Neural cell (in vitro differentiated cells): ENCODE data around the gene DENND2A. TPM values are rescaled to one million over a fixed set of nuclear protein-coding genes. Genes with fewer than 3 reads are reported as not detected.
"Not testable (repeated sequence)": the region's sequence is repeated elsewhere in the genome, so short reads cannot be mapped to it uniquely, and the experiment has no call there.

Experiments used
- H2AFZ ChIP-seq: fragments of 200-600, 300-800 bp; sonication (generic), shearing (Covaris generic); 2 replicates; pipeline ENCODE4 v1.6.0; 2014; ENCODE audit warnings: low read depth, mild to moderate bottlenecking, antibody characterized with exemption, low read length, moderate library complexity
- H3F3A ChIP-seq: fragments of 200-600 bp; shearing (Covaris generic); 2 replicates; pipeline ENCODE4 v1.6.1; 2016; ENCODE audit warnings: mild to moderate bottlenecking, moderate library complexity, mixed read lengths, antibody characterized with exemption, low read length; ENCODE audit not compliant: insufficient read depth, poor library complexity, severe bottlenecking
- H3K27ac ChIP-seq: fragments of 200-600, 300-800 bp; sonication (generic), shearing (Covaris generic); 2 replicates; pipeline ENCODE4 v1.5.1; 2014; ENCODE audit warnings: mild to moderate bottlenecking, low read length, moderate library complexity
- H3K27me3 ChIP-seq: fragments of 300-800, 200-600 bp; sonication (generic), shearing (Covaris generic); 2 replicates; pipeline ENCODE4 v1.6.0; 2014; ENCODE audit warnings: mild to moderate bottlenecking, low read depth, low read length, moderate library complexity; ENCODE audit not compliant: insufficient read depth
- H3K36me3 ChIP-seq: fragments of 300-800, 200-600 bp; sonication (generic), shearing (Covaris generic); 2 replicates; pipeline ENCODE4 v1.5.1; 2014; ENCODE audit warnings: mild to moderate bottlenecking, antibody characterized with exemption, low read length, moderate library complexity; ENCODE audit not compliant: insufficient read depth
- H3K4me2 ChIP-seq: fragments of 300-800, 200-600 bp; sonication (generic), shearing (Covaris generic); 2 replicates; pipeline ENCODE4 v1.6.0; 2014; ENCODE audit warnings: mild to moderate bottlenecking, low read length
- H3K4me3 ChIP-seq: fragments of 300-800, 200-600 bp; sonication (generic), shearing (Covaris generic); 2 replicates; pipeline ENCODE4 v1.5.1; 2014; ENCODE audit warnings: mild to moderate bottlenecking, low read length, moderate library complexity
- H3K79me2 ChIP-seq: fragments of 200-600 bp; shearing (Covaris generic); replicated peaks from 2 replicates; pipeline ENCODE4 v1.6.0; 2014; ENCODE audit warnings: mild to moderate bottlenecking, low read length, moderate library complexity; ENCODE audit not compliant: insufficient read depth
- H3K9ac ChIP-seq: fragments of 300-800, 200-600 bp; sonication (generic), shearing (Covaris generic); 2 replicates; pipeline ENCODE4 v1.6.1; 2016; ENCODE audit warnings: mild to moderate bottlenecking, low read length, mixed read lengths
- H3K9me2 ChIP-seq: fragments of 200-600 bp; shearing (Covaris generic); 2 replicates; pipeline ENCODE4 v1.6.1; 2016; ENCODE audit warnings: mild to moderate bottlenecking, low read length, mixed read lengths; ENCODE audit not compliant: insufficient read depth
- H3K9me3 ChIP-seq: fragments of 200-600, 300-800 bp; sonication (generic), shearing (Covaris generic); 2 replicates; pipeline ENCODE4 v1.6.1; 2016; ENCODE audit warnings: mild to moderate bottlenecking, mixed run types, low read length, moderate library complexity, mixed read lengths
- H4K20me1 ChIP-seq: fragments of 200-600 bp; shearing (Covaris generic); 2 replicates; pipeline ENCODE4 v1.6.1; 2016; ENCODE audit warnings: mild to moderate bottlenecking, mixed run types; ENCODE audit not compliant: insufficient read depth
- EP300 ChIP-seq: fragments of 450-650 bp; conservative IDR thresholded peaks from 2 replicates; pipeline ENCODE4 v1.6.1; 2014; ENCODE audit warnings: antibody characterized with exemption, mild to moderate bottlenecking, moderate library complexity; ENCODE audit not compliant: poor library complexity, severe bottlenecking
- EZH2 ChIP-seq: fragments of 200-600, 300-800 bp; shearing (Covaris generic), sonication (generic); IDR thresholded peaks from 2 replicates; pipeline ENCODE4 v1.6.1; 2014; ENCODE audit warnings: antibody characterized with exemption, low read length, borderline replicate concordance, mild to moderate bottlenecking; ENCODE audit not compliant: insufficient read depth, poor library complexity, severe bottlenecking
- MXI1 ChIP-seq: fragments of 450-650 bp; conservative IDR thresholded peaks from 2 replicates; pipeline ENCODE4 v1.6.1; 2014; ENCODE audit warnings: antibody characterized with exemption, mild to moderate bottlenecking; ENCODE audit not compliant: poor library complexity, severe bottlenecking
- POLR2AphosphoS5 ChIP-seq: IDR thresholded peaks from 2 replicates; pipeline ENCODE4 v1.6.1; 2012
- RAD21 ChIP-seq: fragments of 450-650 bp; conservative IDR thresholded peaks from 2 replicates; pipeline ENCODE4 v1.6.1; 2014; ENCODE audit warnings: antibody characterized with exemption, mild to moderate bottlenecking, moderate library complexity
- SMC3 ChIP-seq: fragments of 450-650 bp; conservative IDR thresholded peaks from 2 replicates; pipeline ENCODE4 v1.6.1; 2014; ENCODE audit warnings: antibody characterized with exemption, mild to moderate bottlenecking, moderate library complexity; ENCODE audit not compliant: poor library complexity
- TAF1 ChIP-seq: IDR thresholded peaks from 2 replicates; pipeline ENCODE4 v1.6.1; 2012; ENCODE audit warnings: low read depth
- polyA plus RNA-seq: library from polyadenylated mRNA; depleted of rRNA; stranded (reverse); fragments of >200 nt; gene quantifications from 2 replicates; pipeline ENCODE4 v1.2.3, GENCODE V29; 2014
- TF ChIP-seq, protein P1 (sequence below): fragments of 450-650 bp; IDR thresholded peaks from 2 replicates; pipeline ENCODE4 v1.5.1; 2014; ENCODE audit warnings: antibody characterized with exemption, mild to moderate bottlenecking, moderate library complexity; ENCODE audit not compliant: poor library complexity, severe bottlenecking
- TF ChIP-seq, protein P2 (sequence below): IDR thresholded peaks from 2 replicates; pipeline ENCODE4 v1.6.1; 2012; ENCODE audit warnings: borderline replicate concordance

The DENND2A gene
- polyA plus RNA-seq, 1 donor from 2014 or later, result 21.7 TPM

DNA sequence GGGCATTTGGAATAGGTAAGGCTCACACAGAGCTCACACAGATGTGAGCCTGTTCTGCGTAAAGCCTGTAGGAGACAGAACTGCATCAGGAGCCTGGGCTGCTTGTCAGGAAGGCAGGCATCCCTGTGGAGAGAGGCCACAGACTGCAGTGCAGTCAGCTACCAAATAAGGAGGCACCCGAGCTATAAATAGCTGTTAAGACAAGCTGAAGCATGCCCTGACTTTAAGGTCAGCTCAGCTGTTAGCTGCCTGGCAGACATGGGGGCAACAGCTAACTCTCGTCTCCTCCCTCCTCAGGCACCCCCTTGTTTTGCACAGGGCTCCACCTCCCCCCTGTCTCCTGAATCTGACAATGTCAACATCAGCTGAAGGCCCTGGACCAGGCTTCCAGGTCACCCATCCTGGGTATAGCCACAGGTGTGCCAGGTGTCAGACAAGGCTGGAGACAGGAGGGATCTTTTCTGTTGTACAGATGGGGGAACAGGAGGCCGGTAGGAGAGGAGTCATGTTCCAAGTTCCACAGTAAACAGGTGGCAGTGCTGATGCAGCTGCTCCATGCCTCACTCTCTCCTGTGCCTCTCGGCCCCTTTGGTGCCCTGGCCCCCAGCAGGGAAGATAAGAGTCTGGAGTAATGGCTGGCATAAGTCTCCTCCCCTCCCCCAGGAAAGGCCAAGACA lies 133.7 kb downstream of the DENND2A start:
- Histone ChIP-seq H3K9me3 (no peaks in the 10 kb centered on the region), H4K20me1 (no peaks in the 10 kb centered on the region), H2AFZ (no peak overlapping the region), H3K79me2 (no peaks in the 10 kb centered on the region), H3K36me3 (no peaks in the 10 kb centered on the region), H3K9me2 (no peaks in the 10 kb centered on the region), H3F3A (no peaks in the 10 kb centered on the region), H3K4me2 (no peak overlapping the region), H3K9ac (peak overlapping the region; percentile 59), H3K27me3 (no peaks in the 10 kb centered on the region), H3K27ac (peak overlapping the region; percentile 80), H3K4me3 (peak overlapping the region; percentile 44)
- no peak for TF ChIP-seq EZH2
- no peak for TF ChIP-seq MXI1
- TF ChIP-seq, protein P1, sequence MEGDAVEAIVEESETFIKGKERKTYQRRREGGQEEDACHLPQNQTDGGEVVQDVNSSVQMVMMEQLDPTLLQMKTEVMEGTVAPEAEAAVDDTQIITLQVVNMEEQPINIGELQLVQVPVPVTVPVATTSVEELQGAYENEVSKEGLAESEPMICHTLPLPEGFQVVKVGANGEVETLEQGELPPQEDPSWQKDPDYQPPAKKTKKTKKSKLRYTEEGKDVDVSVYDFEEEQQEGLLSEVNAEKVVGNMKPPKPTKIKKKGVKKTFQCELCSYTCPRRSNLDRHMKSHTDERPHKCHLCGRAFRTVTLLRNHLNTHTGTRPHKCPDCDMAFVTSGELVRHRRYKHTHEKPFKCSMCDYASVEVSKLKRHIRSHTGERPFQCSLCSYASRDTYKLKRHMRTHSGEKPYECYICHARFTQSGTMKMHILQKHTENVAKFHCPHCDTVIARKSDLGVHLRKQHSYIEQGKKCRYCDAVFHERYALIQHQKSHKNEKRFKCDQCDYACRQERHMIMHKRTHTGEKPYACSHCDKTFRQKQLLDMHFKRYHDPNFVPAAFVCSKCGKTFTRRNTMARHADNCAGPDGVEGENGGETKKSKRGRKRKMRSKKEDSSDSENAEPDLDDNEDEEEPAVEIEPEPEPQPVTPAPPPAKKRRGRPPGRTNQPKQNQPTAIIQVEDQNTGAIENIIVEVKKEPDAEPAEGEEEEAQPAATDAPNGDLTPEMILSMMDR, result peak; percentile 65
- TF ChIP-seq TAF1, result no peak
- TF ChIP-seq, protein P2, sequence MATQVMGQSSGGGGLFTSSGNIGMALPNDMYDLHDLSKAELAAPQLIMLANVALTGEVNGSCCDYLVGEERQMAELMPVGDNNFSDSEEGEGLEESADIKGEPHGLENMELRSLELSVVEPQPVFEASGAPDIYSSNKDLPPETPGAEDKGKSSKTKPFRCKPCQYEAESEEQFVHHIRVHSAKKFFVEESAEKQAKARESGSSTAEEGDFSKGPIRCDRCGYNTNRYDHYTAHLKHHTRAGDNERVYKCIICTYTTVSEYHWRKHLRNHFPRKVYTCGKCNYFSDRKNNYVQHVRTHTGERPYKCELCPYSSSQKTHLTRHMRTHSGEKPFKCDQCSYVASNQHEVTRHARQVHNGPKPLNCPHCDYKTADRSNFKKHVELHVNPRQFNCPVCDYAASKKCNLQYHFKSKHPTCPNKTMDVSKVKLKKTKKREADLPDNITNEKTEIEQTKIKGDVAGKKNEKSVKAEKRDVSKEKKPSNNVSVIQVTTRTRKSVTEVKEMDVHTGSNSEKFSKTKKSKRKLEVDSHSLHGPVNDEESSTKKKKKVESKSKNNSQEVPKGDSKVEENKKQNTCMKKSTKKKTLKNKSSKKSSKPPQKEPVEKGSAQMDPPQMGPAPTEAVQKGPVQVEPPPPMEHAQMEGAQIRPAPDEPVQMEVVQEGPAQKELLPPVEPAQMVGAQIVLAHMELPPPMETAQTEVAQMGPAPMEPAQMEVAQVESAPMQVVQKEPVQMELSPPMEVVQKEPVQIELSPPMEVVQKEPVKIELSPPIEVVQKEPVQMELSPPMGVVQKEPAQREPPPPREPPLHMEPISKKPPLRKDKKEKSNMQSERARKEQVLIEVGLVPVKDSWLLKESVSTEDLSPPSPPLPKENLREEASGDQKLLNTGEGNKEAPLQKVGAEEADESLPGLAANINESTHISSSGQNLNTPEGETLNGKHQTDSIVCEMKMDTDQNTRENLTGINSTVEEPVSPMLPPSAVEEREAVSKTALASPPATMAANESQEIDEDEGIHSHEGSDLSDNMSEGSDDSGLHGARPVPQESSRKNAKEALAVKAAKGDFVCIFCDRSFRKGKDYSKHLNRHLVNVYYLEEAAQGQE, result no peak
- TF ChIP-seq SMC3, result peak; percentile 61
- TF ChIP-seq RAD21, result peak; percentile 67
- peak; percentile 67 for TF ChIP-seq POLR2AphosphoS5
- peak; percentile 71 for TF ChIP-seq EP300

DNA sequence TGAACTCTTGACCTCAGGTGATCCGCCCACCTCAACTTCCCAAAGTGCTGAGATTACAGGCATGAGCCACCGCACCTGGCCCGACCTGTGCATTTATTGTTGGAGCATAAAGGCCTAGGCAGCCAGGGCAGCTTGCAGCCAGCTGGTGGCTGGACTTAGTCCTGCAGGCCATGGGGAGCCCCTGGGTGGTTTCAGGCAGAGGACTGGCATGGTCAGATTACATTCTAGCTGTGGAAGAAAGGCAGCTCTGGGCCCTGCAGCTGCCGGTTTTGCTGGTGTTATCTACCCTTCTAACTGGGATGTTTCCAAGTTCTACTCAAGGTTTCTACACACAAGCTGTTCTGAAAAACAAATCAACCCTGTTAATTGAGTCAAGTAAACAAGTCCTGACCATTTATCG lies 138.6 kb downstream of the DENND2A start:
- Histone ChIP-seq H3K4me3 (no peak overlapping the region), H3F3A (no peaks in the 10 kb centered on the region), H3K9me3 (no peaks in the 10 kb centered on the region), H3K79me2 (no peaks in the 10 kb centered on the region), H3K9me2 (no peaks in the 10 kb centered on the region), H3K36me3 (no peaks in the 10 kb centered on the region), H4K20me1 (no peaks in the 10 kb centered on the region), H2AFZ (no peak overlapping the region), H3K4me2 (no peak overlapping the region), H3K27ac (no peak overlapping the region), H3K9ac (no peak overlapping the region), H3K27me3 (no peaks in the 10 kb centered on the region)
- TF ChIP-seq EZH2 (no peak), TAF1 (no peak), SMC3 (no peak), RAD21 (no peak), POLR2AphosphoS5 (no peak), EP300 (no peak), MXI1 (no peak)
- TF ChIP-seq, protein P2, result no peak
- TF ChIP-seq, protein P1, result no peak

DNA sequence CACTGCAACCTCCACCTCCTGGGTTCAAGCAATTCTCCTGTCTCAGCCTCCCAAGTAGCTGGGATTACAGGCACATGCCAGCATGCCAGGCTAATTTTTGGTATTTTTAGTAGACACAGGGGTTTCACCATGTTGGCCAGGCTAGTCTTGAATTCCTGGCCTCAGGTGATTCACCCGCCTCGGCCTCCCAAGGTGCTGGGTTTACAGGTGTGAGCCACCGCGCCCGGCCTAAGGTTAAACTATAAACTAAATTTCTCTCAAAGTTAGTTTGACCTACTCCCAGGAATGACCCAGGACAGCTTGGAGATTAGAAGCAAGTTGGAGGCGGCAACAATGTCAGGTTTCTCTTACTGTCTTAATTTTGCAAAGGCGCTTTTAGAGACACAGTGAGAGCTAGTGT lies 142.8 kb downstream of the DENND2A start:
- not testable (repeated sequence) for H3K9me3 ChIP-seq, H3K4me2 ChIP-seq, H3K27ac ChIP-seq, H3K9ac ChIP-seq, H4K20me1 ChIP-seq, H3K79me2 ChIP-seq, H3F3A ChIP-seq, H3K4me3 ChIP-seq, H3K36me3 ChIP-seq, H2AFZ ChIP-seq, H3K27me3 ChIP-seq, H3K9me2 ChIP-seq
